Naive thymus-derived CD4-positive, alpha-beta T cell (primary cell): Measurements from ENCODE around the gene DLL1. TPM values are rescaled to one million over a fixed set of nuclear protein-coding genes. Genes with fewer than 3 reads are reported as not detected.
"Not testable (repeated sequence)": the region's sequence is repeated elsewhere in the genome, so short reads cannot be mapped to it uniquely, and the experiment has no call there.

ENCODE experiments used
- ATAC-seq: fragments of 150-1000 bp; cut with Tn5 transposase; 2 replicates; pipeline ENCODE4 v1.10.0; 2021; ENCODE audit warnings: mild to moderate bottlenecking, moderate library complexity
- CTCF ChIA-PET: fragments of 350-600 bp; sonication (Branson Sonifier 250); formaldehyde crosslinking; loops from one replicate; lab custom pipeline; 2021; ENCODE audit warnings: antibody characterized with exemption; lab: Charles Lee
- POLR2A ChIA-PET: fragments of 350-600 bp; sonication (Branson Sonifier 250); formaldehyde crosslinking; loops from one replicate; lab custom pipeline; 2021; ENCODE audit warnings: antibody characterized with exemption, inconsistent platforms; lab: Charles Lee
- DNase-seq, 9 donors: peaks; one replicate each; pipeline versions ENCODE4 v3.0.0 to v3.0.0-alpha.2; 2020 to 2022; ENCODE audit warnings: mixed read lengths in 1 of 9
- H3K27ac ChIP-seq: one replicate; pipeline ENCODE4 v1.7.0; 2013; ENCODE audit warnings: mild to moderate bottlenecking, low read depth, low read length, moderate library complexity
- H3K27me3 ChIP-seq, 2 donors: one replicate each; pipeline ENCODE4 v1.7.0; 2013; ENCODE audit warnings: low read length in 2 of 2, mild to moderate bottlenecking in 2 of 2, moderate library complexity in 2 of 2; ENCODE audit not compliant: control insufficient read depth in 2 of 2, insufficient read depth in 2 of 2
- H3K36me3 ChIP-seq, 3 experiments: 1 replicate in 2 of 3; 2 replicates in 1 of 3; pipeline ENCODE4 v1.7.0; 2013; ENCODE audit warnings: low read length in 3 of 3, mild to moderate bottlenecking in 3 of 3, moderate library complexity in 1 of 3; ENCODE audit not compliant: insufficient read depth in 3 of 3, control insufficient read depth in 2 of 3
- H3K4me1 ChIP-seq, 2 donors: one replicate each; pipeline ENCODE4 v1.7.0; 2013; ENCODE audit warnings: low read length in 2 of 2, mild to moderate bottlenecking in 2 of 2, moderate library complexity in 1 of 2; ENCODE audit not compliant: control insufficient read depth in 2 of 2, insufficient read depth in 2 of 2
- H3K4me3 ChIP-seq: 2 replicates; pipeline ENCODE4 v1.7.0; 2013; ENCODE audit warnings: mild to moderate bottlenecking, low read length
- H3K9me3 ChIP-seq, 3 experiments: 1 replicate in 2 of 3; 2 replicates in 1 of 3; pipeline ENCODE4 v1.7.0; 2013; ENCODE audit warnings: low read length in 3 of 3; ENCODE audit not compliant: control insufficient read depth in 2 of 3
- H3K27ac Mint-ChIP-seq, 9 donors: one replicate each; pipeline ENCODE4 v1.8.0; 2020 to 2022; ENCODE audit warnings: mixed read lengths in 9 of 9, mild to moderate bottlenecking in 8 of 9, moderate library complexity in 5 of 9, inconsistent platforms in 2 of 9
- H3K27me3 Mint-ChIP-seq, 5 donors: one replicate each; pipeline ENCODE4 v1.8.0; 2021 to 2022; ENCODE audit warnings: mixed read lengths in 5 of 5, mild to moderate bottlenecking in 1 of 5
- H3K36me3 Mint-ChIP-seq, 5 donors: one replicate each; pipeline ENCODE4 v1.8.0; 2020 to 2022; ENCODE audit warnings: mixed read lengths in 5 of 5, mild to moderate bottlenecking in 3 of 5, inconsistent platforms in 1 of 5
- H3K4me1 Mint-ChIP-seq, 7 donors: one replicate each; pipeline ENCODE4 v1.8.0; 2020 to 2022; ENCODE audit warnings: mixed read lengths in 7 of 7, mild to moderate bottlenecking in 3 of 7, inconsistent platforms in 1 of 7
- H3K4me3 Mint-ChIP-seq, 10 donors: one replicate each; pipeline ENCODE4 v1.8.0; 2020 to 2022; ENCODE audit warnings: mild to moderate bottlenecking in 10 of 10, mixed read lengths in 10 of 10, moderate library complexity in 6 of 10, inconsistent platforms in 2 of 10
- H3K9me3 Mint-ChIP-seq, 11 donors: one replicate each; pipeline ENCODE4 v1.8.0; 2020 to 2022; ENCODE audit warnings: mixed read lengths in 11 of 11, mild to moderate bottlenecking in 4 of 11, inconsistent platforms in 1 of 11, moderate library complexity in 1 of 11
- intact Hi-C, 2 donors: fragments of 100-400 bp; cut with micrococcal nuclease; formaldehyde crosslinking; loops; one replicate each; pipeline ENCODE4 v1.15.1; 2023
- polyA plus RNA-seq, 2 donors: library from polyadenylated mRNA; unstranded; fragments of 300-500 nt; fragmentation: Illumina TruSeq; gene quantifications; one replicate each; pipeline ENCODE4 v1.2.3, GENCODE V29; 2021
- total RNA-seq, 6 experiments: library from RNA in 5 of 6; stranded (reverse) in 5 of 6; gene quantifications; 1 replicate in 5 of 6; 2 replicates in 1 of 6; pipeline ENCODE4 v1.2.3 and lab custom pipeline; 2021 to 2026

Gene DLL1
- total RNA-seq (10 to 100 TPM in 1 of 5 experiments, 1 to 10 TPM in 3, under 1 TPM in 1; 0.19 to 12.9 (median 4.5) TPM), polyA plus RNA-seq (under 1 TPM; 0.54 to 0.60 TPM), total RNA-seq (lab: John Stamatoyannopoulos, UW) (10.8 reads per million, percentile 37 among the genes with 10 or more reads in this experiment)

GRCh38 chr6:170290296-170291128 is at the start of gene DLL1:
TSS of gene DLL1 (minus strand) at chr6:170291078. CDS start at chr6:170290139, 939 bp downstream.
- H3K27me3 ChIP-seq, result peaks cover 9 to 10% of the 10 kb centered on the region in 2 donors

DNA sequence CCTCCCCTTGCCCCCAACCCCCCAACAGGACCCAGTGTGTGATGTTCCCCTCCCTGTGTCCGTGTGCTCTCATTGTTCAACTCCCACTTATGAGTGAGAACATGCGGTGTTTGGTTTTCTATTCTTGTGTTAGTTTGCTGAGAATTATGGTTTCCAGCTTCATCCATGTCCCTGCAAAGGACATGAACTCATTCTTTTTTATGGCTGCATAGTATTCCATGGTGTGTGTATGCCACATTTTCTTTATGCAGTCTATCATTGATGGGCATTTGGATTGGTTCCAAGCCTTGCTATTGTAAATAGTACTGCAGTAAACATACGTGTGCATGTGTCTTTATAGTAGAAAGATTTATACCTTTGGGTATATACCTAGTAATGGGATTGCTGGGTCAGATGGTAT is 44.3 kb upstream of the DLL1 start:
- CTCF ChIA-PET, H3K27ac ChIP-seq, H3K27me3 Mint-ChIP-seq, H3K27me3 ChIP-seq, DNase-seq, H3K4me3 Mint-ChIP-seq, POLR2A ChIA-PET, ATAC-seq, H3K9me3 Mint-ChIP-seq, H3K9me3 ChIP-seq, H3K4me1 ChIP-seq, intact Hi-C loops, H3K4me3 ChIP-seq: not testable (repeated sequence)
- H3K36me3 Mint-ChIP-seq, result peaks cover 9 to 76% (median 54%) of the 10 kb centered on the region in 5 donors
- H3K27ac Mint-ChIP-seq, result peak overlapping the region in 1 of 9 donors; percentile 58
- peaks cover 17 to 63% (median 46%) of the 10 kb centered on the region in 7 donors for H3K4me1 Mint-ChIP-seq
- peaks cover 4 to 40% (median 6%) of the 10 kb centered on the region in 3 experiments for H3K36me3 ChIP-seq

More at GRCh38 chr6:170290296-170291128, at the start of gene DLL1:
- H3K36me3 ChIP-seq, result peaks cover 0 to 3% (median 0%) of the 10 kb centered on the region in 3 experiments
- no peaks in the 10 kb centered on the region for H3K9me3 ChIP-seq
- H3K4me3 Mint-ChIP-seq, result peak within 1 kb of the TSS; percentile 84 to 99 (median 94)
- POLR2A ChIA-PET, result interaction anchor here (1.3 to 5.3 kb wide), 4 partner anchors 11 to 19 kb away, joined by 3 to 35 read pairs (median 26); partner anchors contain the start of gene FAM120B
- CTCF ChIA-PET, result interaction anchor here (1.3 to 3.6 kb wide), 5 partner anchors 12 to 339 kb away, joined by 3 to 29 read pairs (median 5); partner anchors contain the start of gene FAM120B
- H3K4me3 ChIP-seq, result peak within 1 kb of the TSS; percentile 66
- peak within 1 kb of the TSS; percentile 55 to 87 (median 78) for H3K27ac Mint-ChIP-seq
- intact Hi-C loops, result loop anchor here (5.0 to 10.0 kb wide), 7 partner anchors 68 to 588 kb away; partner anchors contain the start of genes C6orf120 (in 1 of the 2), PSMB1 (in 1 of the 2), TBP (in 1 of the 2) and WDR27 (in 1 of the 2)
- H3K9me3 Mint-ChIP-seq, result peaks cover 0 to 2% (median 0%) of the 10 kb centered on the region in 11 donors
- ATAC-seq, result peak; percentile 44
- peak within 1 kb of the TSS; percentile 31 for H3K27ac ChIP-seq
- H3K4me1 ChIP-seq, result peaks cover 24 to 34% of the 10 kb centered on the region in 2 donors
- peaks cover 20 to 55% (median 46%) of the 10 kb centered on the region in 7 donors for H3K4me1 Mint-ChIP-seq
- peaks cover 0 to 4% (median 0%) of the 10 kb centered on the region in 5 donors for H3K36me3 Mint-ChIP-seq
- peaks cover 6 to 84% (median 38%) of the 10 kb centered on the region in 5 donors for H3K27me3 Mint-ChIP-seq
- DNase-seq, result peak in 6 of 9 donors; percentile 35 to 44 (median 40)

- intact Hi-C loops, result no loop called here
- no peaks in the 10 kb centered on the region for H3K27me3 ChIP-seq
- no peak overlapping the region for H3K27ac ChIP-seq
- H3K4me1 Mint-ChIP-seq, result peaks cover 2 to 34% (median 18%) of the 10 kb centered on the region in 7 donors
- peaks cover 31 to 69% (median 54%) of the 10 kb centered on the region in 5 donors for H3K36me3 Mint-ChIP-seq
- no peaks in the 10 kb centered on the region for H3K9me3 ChIP-seq
- H3K4me1 ChIP-seq, result no peaks in the 10 kb centered on the region
- DNase-seq (no peak), ATAC-seq (no peak)
- POLR2A ChIA-PET, result no interaction called here
- CTCF ChIA-PET, result no interaction called here
- peaks cover 0 to 1% (median 0%) of the 10 kb centered on the region in 11 donors for H3K9me3 Mint-ChIP-seq
- H3K27ac Mint-ChIP-seq, result no peak overlapping the region
- H3K4me3 Mint-ChIP-seq, result no peak overlapping the region
- no peaks in the 10 kb centered on the region for H3K27me3 Mint-ChIP-seq
- no peak overlapping the region for H3K4me3 ChIP-seq
- peaks cover 9 to 76% (median 17%) of the 10 kb centered on the region in 3 experiments for H3K36me3 ChIP-seq
Observed at GRCh38 chr6:170329321-170329720, 38.4 kb upstream of the DLL1 start.

DNA sequence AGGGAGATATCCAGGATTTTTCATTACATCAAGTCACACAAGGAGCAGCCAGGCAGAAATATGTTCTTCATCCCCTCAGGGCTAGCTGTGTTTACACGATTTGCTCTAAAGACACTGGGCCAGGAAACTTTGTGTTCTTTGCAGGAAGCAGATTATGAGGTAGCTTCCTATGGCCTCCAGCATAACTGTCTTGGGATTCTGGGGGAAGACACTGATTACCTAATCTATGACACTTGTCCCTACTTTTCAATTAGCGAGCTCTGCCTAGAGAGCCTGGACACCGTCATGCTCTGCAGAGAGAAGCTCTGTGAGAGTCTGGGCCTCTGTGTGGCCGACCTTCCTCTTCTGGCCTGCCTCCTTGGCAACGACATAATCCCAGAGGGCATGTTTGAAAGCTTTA is 26.8 kb upstream of the DLL1 start:
- Histone ChIP-seq H3K4me3 (no peak overlapping the region), H3K27ac (no peak overlapping the region), H3K9me3 (no peaks in the 10 kb centered on the region), H3K36me3 (peaks cover 0 to 37% (median 4%) of the 10 kb centered on the region in 3 experiments), H3K4me1 (peaks cover 0 to 5% of the 10 kb centered on the region in 2 donors), H3K27me3 (no peaks in the 10 kb centered on the region)
- no peaks in the 10 kb centered on the region for H3K9me3 Mint-ChIP-seq
- ChIA-PET CTCF (no interaction called here), POLR2A (no interaction called here)
- no peak for DNase-seq
- H3K27ac Mint-ChIP-seq, result no peak overlapping the region
- intact Hi-C loops, result loop anchor here in 1 of 2 donors (10.0 kb wide), 1 partner anchor 57 kb away; no protein-coding TSS in a partner anchor
- H3K36me3 Mint-ChIP-seq, result peaks cover 19 to 62% (median 35%) of the 10 kb centered on the region in 5 donors
- peaks cover 17 to 82% (median 70%) of the 10 kb centered on the region in 7 donors for H3K4me1 Mint-ChIP-seq
- ATAC-seq, result no peak
- H3K27me3 Mint-ChIP-seq, result no peaks in the 10 kb centered on the region
- H3K4me3 Mint-ChIP-seq, result no peak overlapping the region

GRCh38 chr6:170317076-170317475 is 26.2 kb upstream of the DLL1 start:
- ATAC-seq, result no peak
- Mint-ChIP-seq H3K4me3 (no peak overlapping the region), H3K4me1 (peaks cover 21 to 80% (median 68%) of the 10 kb centered on the region in 7 donors), H3K27me3 (no peaks in the 10 kb centered on the region), H3K27ac (peak overlapping the region in 1 of 9 donors; percentile 32), H3K9me3 (no peaks in the 10 kb centered on the region), H3K36me3 (peaks cover 12 to 55% (median 29%) of the 10 kb centered on the region in 5 donors)
- ChIA-PET CTCF (no interaction called here), POLR2A (no interaction called here)
- no peak for DNase-seq
- H3K4me3 ChIP-seq, result no peak overlapping the region
- no peaks in the 10 kb centered on the region for H3K27me3 ChIP-seq
- peaks cover 0 to 5% of the 10 kb centered on the region in 2 donors for H3K4me1 ChIP-seq
- H3K27ac ChIP-seq, result no peak overlapping the region
- no peaks in the 10 kb centered on the region for H3K9me3 ChIP-seq
- intact Hi-C loops, result loop anchor here in 1 of 2 donors (10.0 kb wide), 1 partner anchor 58 kb away; no protein-coding TSS in a partner anchor
- peaks cover 0 to 31% (median 4%) of the 10 kb centered on the region in 3 experiments for H3K36me3 ChIP-seq

DNA sequence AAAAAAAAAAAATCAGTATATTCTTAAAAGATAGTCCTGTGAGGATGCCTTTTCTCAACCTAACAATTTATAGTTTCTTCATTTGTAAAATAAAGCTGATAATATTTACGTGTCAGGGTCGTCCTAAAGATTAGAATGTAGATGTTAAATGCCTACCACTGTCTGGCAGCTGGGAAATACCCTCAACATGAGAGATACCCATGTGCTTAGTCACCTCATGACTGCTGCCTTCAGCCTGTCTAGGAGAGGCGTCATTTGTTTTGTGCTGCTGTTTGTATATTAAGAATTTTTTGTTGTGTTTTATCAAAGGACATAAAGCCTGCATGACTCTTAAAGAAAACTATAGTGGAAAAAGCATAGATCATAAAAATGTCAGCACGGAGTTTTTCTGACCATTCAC is 25.2 kb upstream of the DLL1 start:
- Mint-ChIP-seq H3K4me1 (peaks cover 25 to 84% (median 74%) of the 10 kb centered on the region in 7 donors), H3K9me3 (no peaks in the 10 kb centered on the region), H3K27ac (peak overlapping the region in 1 of 9 donors; percentile 32), H3K27me3 (no peaks in the 10 kb centered on the region), H3K36me3 (peaks cover 8 to 52% (median 27%) of the 10 kb centered on the region in 5 donors), H3K4me3 (no peak overlapping the region)
- no peak overlapping the region for H3K27ac ChIP-seq
- intact Hi-C loops, result loop anchor here in 1 of 2 donors (10.0 kb wide), 1 partner anchor 59 kb away; no protein-coding TSS in a partner anchor
- no peak for DNase-seq
- no peaks in the 10 kb centered on the region for H3K9me3 ChIP-seq
- peaks cover 0 to 12% of the 10 kb centered on the region in 2 donors for H3K4me1 ChIP-seq
- no peaks in the 10 kb centered on the region for H3K27me3 ChIP-seq
- no peak for ATAC-seq
- POLR2A ChIA-PET, result no interaction called here
- CTCF ChIA-PET, result no interaction called here
- peaks cover 0 to 35% (median 4%) of the 10 kb centered on the region in 3 experiments for H3K36me3 ChIP-seq
- no peak overlapping the region for H3K4me3 ChIP-seq
